Astrocyte of the hippocampus (primary cell): ENCODE measurements around the gene ADISSP.

ENCODE experiments used
- DNase-seq: peaks from one replicate; pipeline ENCODE4 v3.0.0; 2011; ENCODE audit warnings: low read depth, low spot score

ADISSP gene

DNA sequence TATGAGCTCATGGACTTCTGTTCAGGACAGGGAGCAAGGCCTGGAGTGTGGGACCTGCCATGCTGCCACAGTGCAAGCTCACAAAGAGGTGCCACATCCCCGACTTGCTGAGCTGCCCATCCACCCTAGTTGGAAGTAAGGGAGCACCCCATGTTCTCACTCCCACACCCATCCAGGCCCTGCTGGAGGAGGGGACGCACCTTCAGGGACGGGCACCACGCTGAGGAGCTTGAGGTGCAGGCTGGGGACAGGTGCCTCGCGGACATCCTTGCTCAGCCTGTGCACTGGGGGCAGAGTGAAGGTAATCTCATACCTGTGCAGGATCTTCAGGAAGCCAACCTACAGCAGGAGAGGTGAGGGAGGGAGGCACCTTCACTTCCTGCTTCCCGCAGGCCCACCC, 12.3 kb downstream of the ADISSP start:
- no peak for DNase-seq

DNA sequence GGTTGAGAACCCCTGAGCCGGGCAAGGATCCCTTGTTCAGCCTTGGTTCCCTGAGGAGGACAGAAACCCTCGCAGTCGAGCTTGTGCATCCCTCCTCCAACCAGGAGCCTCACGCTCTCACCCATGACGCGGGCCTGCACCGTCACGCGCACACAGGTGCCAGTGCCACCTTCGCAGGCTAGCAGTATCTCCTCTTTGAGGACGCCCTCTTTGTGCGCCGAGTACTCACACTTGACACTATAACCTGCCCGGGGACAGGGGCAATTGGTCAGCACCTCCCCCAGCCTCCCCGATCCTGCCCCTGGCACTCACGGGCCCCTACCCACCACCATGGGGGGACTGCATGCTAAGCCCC, 13.3 kb downstream of the ADISSP start:
- no peak for DNase-seq

DNA sequence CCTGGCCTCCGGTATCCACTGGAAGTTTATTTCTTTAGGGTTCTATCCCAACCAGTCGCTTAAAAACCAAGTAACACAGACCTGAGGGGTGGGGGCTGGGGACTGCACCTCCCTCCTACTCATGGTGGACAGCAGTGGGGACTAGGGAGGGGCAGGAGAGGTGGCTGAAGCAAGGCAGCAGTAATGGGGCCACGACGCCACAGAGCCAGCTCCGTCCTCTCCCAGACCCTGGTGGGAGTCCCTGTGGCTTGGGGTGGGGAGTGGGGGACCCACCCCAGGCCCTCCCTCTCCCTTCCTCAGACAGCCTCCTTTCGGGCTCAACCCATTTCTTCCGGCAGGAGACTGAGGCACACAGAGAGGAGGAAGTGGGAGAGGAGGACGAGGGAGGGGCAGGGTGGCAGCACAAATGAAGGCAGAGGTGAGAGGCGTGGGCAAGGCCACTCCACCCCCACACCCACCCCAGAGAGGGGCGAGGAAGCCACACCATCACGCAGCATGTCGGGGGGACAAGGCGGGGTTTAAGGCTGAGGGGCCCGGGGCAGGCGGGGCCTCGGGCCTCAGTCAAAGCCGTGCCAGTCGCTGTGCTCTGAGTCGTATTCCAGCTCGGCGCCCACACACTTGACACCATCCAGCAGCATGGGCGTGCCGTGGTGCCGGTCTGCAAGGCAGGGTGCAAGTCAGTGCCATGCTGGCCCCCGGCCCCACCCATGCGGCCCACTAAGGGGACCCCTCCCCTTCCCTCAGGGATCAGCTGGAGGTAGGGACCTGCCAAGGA, 13.9 kb downstream of the ADISSP start:
- no peak for DNase-seq

DNA sequence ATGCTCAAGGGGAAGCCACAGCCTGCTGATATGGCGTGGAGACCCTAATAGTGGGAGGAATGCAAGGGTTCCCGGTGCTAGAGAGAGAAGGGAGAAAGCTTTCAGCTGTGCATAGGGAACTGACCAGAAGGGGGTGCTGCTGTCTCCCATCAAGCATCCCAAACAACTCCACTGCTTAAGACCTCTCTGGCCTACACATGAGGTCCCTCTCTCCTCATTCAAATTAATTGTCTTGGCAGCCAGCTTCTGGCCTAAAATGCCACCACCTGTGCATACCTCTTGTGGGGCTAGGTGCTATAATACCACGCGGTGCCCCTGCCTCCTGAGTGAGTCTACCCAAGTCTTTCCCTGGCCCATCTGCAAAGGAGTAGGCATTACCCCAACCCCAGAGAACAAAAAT, 14.5 kb downstream of the ADISSP start:
- peak; percentile 81 for DNase-seq

DNA sequence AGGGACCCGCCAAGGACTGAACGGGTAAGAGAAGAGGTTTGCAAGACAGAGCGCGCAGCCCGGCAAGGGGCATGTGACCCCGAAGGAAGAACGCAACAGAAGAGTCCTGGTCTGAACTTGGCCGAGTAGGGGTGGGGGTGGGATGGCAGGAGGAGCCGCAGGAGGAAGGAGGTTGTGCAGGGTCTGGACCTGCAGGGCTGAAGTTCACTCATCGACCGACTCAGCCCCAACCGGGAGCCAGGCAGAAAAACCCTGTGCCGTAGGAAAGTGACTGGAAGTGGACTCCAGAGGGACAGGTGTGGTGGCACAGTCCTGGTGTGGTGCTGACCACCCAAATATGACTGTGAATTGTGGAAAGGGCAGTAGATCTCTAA, 15.2 kb downstream of the ADISSP start:
- DNase-seq, result no peak

DNA sequence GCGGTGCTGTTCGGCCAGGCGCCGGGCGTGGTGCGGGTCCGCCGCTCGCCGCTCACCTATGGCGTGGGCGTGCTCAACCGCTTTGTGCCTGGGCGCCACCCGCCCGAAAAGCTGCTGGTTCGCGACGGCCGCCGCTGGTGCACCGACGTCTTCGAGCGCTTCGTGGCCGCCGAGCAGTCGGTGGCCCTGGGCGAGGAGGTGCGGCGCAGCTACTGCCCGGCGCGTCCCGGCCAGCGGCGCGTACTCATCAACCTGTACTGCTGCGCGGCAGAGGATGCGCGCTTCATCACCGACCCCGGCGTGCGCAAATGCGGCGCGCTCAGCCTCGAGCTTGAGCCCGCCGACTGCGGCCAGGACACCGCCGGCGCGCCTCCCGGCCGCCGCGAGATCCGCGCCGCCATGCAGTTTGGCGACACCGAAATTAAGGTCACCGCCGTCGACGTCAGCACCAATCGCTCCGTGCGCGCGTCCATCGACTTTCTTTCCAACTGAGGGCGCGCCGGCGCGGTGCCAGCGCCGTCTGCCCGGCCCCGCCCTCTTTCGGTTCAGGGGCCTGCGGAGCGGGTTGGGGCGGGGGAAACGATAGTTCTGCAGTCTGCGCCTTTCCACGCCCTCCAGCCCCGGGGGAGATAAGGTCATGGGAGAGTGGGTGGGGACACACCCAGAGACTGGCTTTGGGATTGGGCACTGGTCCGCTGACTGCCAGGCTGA, 15.7 kb downstream of the ADISSP start:
- peak; percentile 52 for DNase-seq

DNA sequence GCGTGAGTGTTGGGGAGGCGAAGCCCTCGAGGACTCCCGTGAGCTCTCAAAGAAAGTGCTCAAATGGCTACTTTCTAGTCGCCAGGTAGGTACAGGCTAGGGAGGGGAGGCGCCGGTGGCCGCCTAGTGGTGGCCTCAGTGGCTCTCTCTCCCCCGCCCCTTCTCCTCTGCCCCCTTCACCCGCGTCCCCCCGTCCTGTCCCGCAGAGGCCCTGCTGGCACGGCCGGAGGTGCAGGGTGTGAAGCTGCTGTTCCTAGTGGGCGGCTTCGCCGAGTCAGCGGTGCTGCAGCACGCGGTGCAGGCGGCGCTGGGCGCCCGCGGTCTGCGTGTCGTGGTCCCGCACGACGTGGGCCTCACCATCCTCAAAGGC, 16.3 kb downstream of the ADISSP start:
- no peak for DNase-seq

DNA sequence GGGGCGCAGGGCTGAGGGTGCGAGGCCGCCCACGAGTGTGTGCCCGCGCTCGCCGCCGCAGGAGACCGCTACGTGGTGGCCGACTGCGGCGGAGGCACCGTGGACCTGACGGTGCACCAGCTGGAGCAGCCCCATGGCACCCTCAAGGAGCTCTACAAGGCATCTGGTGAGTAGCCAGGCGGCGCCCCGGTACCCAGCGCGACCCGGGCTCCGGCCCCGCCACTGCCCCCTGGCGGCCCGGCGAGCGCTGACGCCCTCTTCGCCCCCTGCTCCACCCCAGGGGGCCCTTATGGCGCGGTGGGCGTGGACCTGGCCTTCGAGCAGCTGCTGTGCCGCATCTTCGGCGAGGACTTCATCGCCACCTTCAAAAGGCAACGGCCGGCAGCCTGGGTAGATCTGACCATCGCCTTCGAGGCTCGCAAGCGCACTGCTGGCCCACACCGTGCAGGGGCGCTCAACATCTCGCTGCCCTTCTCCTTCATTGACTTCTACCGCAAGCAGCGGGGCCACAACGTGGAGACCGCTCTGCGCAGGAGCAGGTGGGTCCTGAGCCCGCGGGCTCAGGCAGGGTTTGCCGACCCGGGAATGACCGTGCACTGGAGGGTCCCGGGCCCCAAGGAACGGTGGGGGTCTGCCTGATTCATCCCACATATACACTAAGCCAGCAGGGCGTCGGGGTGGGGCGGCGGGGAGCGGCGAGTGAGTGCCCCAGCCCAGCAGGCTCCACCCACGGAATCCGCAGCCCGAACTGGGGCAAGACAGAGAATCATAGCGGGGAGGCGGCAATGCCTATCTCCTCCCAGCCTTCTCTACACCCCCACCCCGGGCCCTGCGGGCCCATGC, 17.6 kb downstream of the ADISSP start:
- DNase-seq, result peak; percentile 68

DNA sequence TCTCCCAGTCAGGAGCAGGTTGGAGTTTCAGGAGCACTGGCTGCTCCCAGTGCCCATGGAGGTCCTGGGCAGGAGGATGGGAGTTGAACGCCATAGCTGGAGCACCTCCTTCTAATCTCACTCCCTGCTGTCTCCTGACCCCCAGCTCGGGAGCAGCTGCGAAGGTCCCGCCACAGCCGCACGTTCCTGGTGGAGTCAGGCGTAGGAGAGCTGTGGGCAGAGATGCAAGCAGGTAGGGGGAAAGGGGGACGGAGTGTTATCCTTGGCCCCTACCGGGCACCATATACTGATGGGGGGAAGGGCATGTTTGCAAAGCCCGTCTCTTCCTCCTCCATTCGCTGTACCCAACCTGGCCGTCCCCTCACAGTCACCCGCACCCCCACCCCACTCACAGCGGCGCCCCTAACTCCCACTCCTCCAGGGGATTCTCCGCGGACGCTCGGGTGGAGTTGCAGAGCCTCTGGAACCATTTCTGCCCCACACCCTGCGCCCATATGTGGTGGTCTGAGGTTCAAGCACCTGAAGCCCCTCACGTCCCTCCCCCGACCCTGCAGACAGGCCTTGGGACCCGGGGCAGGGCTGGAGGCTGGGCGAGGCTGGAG, 18.4 kb downstream of the ADISSP start:
- no peak for DNase-seq

DNA sequence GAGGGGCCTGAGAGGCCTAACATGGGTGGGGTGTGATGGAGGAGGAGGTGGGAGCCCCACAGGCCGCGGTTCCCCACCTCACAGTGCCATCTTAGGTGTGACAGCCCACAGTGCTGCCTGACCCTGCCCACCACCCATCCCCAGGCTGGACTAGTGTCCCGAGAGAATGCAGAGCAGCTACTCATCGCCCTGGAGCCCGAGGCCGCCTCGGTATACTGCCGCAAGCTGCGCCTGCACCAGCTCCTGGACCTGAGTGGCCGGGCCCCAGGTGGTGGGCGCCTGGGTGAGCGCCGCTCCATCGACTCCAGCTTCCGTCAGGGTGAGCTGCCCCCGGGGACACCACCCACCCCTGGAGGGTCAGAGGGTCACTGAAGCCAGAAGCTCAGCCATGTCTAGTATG, 19.5 kb downstream of the ADISSP start:
- no peak for DNase-seq

DNA sequence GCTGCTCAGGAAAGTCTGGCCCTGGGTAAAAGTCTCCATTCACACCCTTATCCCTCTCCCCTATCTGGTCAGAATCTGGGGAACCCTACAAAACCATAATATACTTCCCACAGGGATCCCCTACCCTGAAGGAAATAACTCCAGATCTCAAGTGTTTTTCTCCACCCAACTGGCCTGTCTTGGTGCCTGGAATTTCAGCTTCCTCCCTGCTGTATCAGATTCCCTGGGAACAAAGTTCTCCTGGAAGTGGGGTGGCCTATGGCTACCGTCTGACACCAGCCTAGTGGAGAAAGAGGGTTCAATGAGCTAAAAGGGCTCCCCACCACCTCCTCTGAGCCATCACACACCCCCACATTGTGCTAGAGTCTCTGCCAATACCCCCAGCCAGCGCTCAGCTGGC, 20.1 kb downstream of the ADISSP start:
- no peak for DNase-seq

DNA sequence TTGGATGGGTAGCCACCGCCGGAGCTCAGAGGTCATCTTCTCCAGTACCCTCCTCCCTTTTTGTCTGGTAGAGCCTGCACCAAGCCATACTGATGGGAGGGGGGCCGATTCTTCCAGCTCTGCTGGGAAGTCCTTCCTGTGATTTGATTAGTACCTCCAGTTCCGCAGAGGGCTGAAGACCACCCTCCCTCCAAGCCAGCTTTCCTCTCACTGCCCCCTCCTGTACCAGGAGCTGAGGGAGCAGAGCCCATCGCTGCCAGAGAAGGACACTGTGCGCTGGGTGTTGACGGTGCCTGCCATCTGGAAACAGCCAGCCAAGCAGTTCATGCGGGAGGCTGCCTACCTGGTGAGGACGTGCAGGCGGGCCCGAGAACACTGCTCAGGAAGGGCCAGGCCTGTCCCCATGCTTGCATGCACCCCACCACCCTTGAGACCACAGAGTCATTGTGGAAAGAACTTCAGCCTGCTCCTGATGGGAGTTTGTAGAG, 21.8 kb downstream of the ADISSP start:
- DNase-seq, result no peak

DNA sequence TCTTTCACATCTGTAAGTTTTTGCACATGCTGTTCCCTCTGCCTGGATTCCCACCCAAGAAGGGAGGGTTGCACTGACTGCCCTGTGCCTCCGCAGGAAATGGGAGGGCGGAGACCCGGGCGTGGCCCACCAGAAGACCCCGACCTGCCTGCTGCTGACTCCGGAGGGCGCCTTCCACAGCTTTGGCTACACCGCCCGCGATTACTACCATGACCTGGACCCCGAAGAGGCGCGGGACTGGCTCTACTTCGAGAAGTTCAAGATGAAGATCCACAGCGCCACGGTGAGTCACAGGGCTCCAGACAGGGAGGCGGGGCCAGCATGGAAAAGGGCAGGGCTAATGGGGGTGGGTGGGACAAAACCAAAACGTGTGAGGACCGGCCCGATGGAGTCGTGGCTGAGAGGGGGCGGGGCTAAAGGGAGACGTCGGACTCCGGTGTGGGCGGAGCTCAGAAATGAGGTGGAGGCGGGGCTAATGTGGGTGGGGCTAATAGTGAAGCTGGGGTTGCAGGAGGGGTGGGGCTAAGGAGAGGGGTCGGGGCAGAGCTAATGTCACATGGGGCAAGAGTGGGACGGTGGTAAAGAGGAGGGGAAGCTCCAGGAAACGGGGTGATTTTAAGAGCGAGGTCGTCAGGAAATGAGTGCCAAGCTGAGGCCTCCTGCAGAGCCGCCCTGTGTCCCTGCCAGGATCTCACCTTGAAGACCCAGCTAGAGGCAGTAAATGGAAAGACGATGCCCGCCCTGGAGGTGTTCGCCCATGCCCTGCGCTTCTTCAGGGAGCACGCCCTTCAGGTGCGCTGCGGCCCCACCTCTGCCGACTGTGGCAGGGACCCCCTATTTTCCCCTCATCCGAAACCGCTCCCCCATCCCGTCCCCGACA, 22.5 kb downstream of the ADISSP start:
- DNase-seq, result peak; percentile 64

DNA sequence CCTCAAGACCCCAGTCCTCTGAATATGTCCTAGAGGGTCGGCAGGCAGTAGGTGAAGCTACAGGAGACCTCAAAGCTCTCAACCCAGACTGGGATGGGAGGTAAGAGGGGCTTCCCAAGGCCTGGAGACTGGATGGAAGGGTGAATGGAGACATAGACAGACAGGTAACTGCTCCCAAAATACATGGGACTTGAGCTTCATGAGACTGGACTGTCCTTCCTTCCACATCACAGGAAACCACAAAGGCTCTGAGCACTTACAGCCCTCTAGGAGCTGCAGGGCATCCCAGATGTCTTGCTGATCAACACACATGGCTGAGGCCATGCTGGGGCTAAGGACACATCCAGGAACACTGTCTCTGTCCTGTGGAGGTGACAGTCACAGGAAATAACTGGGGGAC, 23.5 kb downstream of the ADISSP start:
- no peak for DNase-seq

DNA sequence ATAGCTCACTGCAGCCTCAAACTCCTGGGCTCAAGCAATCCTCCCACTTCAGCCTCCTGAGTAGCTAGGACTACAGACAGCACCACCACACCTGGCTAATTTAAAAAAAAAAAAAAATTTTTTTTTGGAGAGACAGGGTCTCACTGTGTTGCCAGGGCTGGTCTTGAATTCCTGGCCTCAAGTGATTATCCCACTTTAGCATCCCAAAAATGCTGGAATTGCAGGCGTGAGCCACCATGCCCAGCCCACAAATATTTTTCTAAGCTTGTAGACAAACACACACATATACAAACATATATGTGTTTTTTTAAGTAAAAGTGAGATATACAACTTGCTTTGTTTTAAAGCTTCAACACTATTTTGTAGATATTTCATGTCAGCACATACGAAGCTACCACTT, 24.3 kb downstream of the ADISSP start:
- no peak for DNase-seq

DNA sequence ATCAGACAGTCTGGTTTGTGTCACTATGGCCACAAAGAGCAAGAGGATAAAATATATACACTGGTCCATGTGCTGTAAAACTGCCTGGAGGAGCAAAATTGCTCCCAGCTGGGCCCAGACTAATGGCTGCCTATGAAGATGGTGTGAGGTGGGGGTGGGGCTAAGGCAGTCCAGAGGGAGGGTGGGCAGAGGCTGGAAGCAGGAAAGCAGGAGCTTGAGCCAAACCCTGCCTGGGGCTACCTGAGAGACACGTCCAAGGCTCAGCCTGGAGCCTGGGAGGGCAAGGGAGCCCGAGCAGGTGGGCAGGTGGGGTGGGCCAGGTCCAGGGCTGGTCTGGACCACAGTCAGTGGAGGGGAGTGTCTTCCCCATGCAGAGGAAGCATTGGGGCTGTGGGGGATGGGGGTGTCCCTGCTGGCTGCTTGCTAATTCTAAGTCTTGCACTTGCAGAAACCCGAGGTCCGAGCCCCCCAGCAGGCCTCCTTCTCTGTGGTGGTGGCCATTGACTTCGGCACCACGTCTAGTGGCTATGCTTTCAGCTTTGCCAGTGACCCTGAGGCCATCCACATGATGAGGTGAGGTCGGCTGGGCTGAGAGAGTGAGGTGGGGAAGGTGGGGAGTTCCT, 25.6 kb downstream of the ADISSP start:
- no peak for DNase-seq

DNA sequence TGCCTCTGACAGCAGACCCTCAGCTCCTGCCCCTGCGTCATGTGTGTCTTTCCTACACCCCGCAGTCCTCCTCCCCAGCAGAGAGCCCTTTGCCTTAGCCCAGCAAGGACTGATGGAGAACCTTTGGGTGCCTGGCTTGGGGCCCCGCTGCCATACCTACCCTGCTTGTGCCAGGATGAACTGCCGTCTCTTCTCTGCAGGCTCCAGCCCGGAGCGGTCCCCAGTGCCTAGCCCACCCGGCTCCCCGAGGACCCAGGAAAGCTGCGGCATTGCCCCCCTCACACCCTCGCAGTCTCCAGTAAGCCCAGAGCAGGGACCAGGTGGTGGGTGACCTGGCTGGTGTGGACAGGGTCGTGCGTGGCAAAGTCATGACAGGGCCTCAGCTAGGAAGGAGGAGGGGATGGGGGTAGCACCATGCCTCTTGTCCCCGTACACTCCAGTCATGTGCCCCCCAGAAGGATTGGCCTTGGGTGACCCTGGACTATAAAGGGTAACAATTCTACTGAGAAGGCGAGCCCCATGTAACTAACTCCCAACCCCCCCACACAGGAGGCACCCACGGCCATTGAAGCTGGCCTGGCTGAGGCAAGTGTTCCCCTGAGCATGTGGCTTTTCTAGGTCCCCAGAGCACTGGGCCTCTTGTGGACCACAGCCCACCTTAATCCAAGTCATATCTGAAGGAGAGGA, 26.8 kb downstream of the ADISSP start:
- DNase-seq, result no peak

DNA sequence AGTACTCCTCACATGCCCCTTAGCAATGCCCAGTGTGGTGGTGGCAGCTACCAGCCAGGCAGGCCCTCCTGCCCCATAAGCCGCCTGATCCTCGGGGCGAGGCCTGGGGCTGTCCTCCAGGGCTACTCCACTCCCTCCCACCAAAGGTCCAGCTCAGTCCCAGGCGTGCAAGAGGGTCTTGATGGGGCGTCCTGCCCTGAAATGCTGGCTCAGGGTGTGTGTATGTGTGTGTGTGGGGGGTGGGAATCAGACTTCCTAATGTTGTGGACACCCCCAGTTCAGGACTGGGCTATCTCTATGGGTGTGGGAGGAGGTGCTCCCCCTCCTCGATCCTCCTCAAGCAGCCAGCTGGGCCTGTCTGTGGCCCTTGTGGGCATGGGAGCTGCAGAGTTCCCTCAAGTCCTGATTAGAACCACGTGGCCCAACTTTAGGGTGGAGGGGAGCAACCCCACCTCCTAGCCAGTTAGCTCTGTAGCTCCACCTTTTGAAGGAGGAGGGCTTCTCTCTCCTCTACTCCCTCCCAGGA, 27.6 kb downstream of the ADISSP start:
- DNase-seq, result no peak

DNA sequence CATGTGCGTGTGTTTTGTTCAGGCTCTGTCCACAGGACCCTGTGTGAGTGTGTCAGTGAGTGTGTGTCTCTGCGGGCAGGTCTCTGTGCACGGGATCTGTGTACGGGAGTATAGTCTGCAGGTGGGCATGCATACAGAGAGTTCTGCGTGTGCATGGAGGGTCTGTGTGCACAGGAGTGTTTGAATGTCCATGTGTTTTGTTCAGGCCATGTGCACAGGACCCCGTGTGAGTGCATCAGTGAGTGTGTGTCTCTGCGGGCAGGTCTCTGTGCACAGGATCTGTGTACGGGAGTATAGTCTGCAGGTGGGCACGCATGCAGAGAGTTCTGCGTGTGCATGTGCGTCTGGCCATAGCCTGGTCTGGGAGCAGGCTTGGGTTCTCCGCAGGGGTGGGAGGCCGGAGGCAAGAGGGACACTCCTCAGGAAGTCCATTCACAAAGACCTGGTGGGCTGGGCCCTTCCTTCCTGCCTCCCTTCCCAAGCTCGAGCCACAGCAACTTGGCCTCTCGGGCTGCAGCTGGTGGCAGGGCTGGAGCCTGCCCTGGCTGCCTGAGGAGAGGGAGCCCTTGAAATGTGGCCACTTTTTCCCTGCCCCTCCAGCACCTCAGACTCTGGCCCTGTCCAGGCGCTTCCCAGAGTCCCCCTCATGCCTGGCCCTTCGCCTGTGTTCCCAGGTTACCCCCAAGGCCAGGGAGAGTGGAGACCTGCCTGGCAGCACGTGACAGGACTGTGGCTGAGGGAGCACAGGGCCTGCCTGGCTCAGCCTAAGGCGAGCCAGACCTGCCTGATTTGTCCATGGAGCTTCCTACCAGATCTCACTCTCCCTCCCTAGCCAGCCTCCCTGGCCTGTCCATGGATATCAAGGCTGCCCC, 28.3 kb downstream of the ADISSP start:
- DNase-seq, result no peak
